Prostate gland (tissue), 2 donors: ENCODE data around the gene GINS2. TPM values are rescaled to one million over a fixed set of nuclear protein-coding genes. Genes with fewer than 3 reads are reported as not detected.
A peak's percentile ranks its signal among the peaks of the same experiment; 100 is the strongest.

Source experiments
- DNase-seq: peaks from one replicate; pipeline ENCODE4 v3.0.0-alpha.2; 2019; ENCODE audit warnings: low spot score
- H3K27ac ChIP-seq, 2 donors: fragments of 200-600 bp; sonication (generic); 2 replicates each; pipeline ENCODE4 v1.5.1; 2017 to 2019
- H3K27me3 ChIP-seq: fragments of 200-600 bp; sonication (generic); replicated peaks from 2 replicates; pipeline ENCODE4 v1.5.1; 2019; ENCODE audit not compliant: insufficient read depth
- H3K36me3 ChIP-seq, 2 donors: fragments of 200-600 bp; sonication (generic); 1 replicate in 1 of 2; 2 replicates in 1 of 2; pipeline versions ENCODE4 v1.5.1 to v1.8.1; 2017 to 2019
- H3K4me1 ChIP-seq: fragments of 200-600 bp; sonication (generic); replicated peaks from 2 replicates; pipeline ENCODE4 v1.5.1; 2019
- H3K4me3 ChIP-seq, 2 donors: fragments of 200-600 bp; sonication (generic); 2 replicates each; pipeline ENCODE4 v1.5.1; 2017 to 2019
- H3K9me3 ChIP-seq: fragments of 200-600 bp; sonication (generic); 2 replicates; pipeline ENCODE4 v1.5.1; 2017
- POLR2A ChIP-seq: fragments of 450-650 bp; IDR thresholded peaks from one replicate; pipeline ENCODE4 v1.6.1; 2016; ENCODE audit warnings: antibody characterized with exemption, mild to moderate bottlenecking
- POLR2AphosphoS5 ChIP-seq: sonication (generic); formaldehyde crosslinking; IDR thresholded peaks from one replicate; pipeline ENCODE4 v1.6.1; 2017; ENCODE audit warnings: antibody characterized with exemption
- WGBS: methylation state at CpG from one replicate; pipeline ENCODE4 v1.1.5; 2018; 5-methylcytosine and 5-hydroxymethylcytosine counted together
- intact Hi-C: fragments of 100-400 bp; cut with DNase I; formaldehyde crosslinking; loops from one replicate; pipeline ENCODE4 v1.14.2; 2022
- total RNA-seq, 2 donors: library from RNA; depleted of rRNA; stranded (reverse); fragments of >200 nt; gene quantifications; one replicate each; pipeline ENCODE4 v1.1.0, GENCODE V29; 2016
- TF ChIP-seq, protein P1 (sequence below), 4 experiments: fragments of 200-600 bp in 2 of 4; fragments of 450-650 bp in 2 of 4; sonication (generic) in 2 of 4; IDR thresholded peaks; 1 replicate in 3 of 4; 2 replicates in 1 of 4; pipeline ENCODE4 v1.5.1; 2016 to 2019; ENCODE audit warnings: antibody characterized with exemption in 4 of 4, mild to moderate bottlenecking in 2 of 4, moderate library complexity in 2 of 4

Gene GINS2
- total RNA-seq, 2 donors from 2014 or later = 4.5 to 6.2 TPM

GRCh38 chr16:85667261-85667660 lies 21.5 kb downstream of the GINS2 start:
- H3K36me3 ChIP-seq = peaks cover 3 to 40% of the 10 kb centered on the region in 2 donors
- 92% methylated on average over 9 of the region's 9 CpGs for WGBS
- H3K4me3 ChIP-seq = no peak overlapping the region
- no peaks in the 10 kb centered on the region for H3K9me3 ChIP-seq
- intact Hi-C loops = no loop called here
- no peaks in the 10 kb centered on the region for H3K27me3 ChIP-seq
- no peak for DNase-seq
- no peak overlapping the region for H3K27ac ChIP-seq
- TF ChIP-seq POLR2AphosphoS5 (no peak), POLR2A (no peak)
- TF ChIP-seq, protein P1, sequence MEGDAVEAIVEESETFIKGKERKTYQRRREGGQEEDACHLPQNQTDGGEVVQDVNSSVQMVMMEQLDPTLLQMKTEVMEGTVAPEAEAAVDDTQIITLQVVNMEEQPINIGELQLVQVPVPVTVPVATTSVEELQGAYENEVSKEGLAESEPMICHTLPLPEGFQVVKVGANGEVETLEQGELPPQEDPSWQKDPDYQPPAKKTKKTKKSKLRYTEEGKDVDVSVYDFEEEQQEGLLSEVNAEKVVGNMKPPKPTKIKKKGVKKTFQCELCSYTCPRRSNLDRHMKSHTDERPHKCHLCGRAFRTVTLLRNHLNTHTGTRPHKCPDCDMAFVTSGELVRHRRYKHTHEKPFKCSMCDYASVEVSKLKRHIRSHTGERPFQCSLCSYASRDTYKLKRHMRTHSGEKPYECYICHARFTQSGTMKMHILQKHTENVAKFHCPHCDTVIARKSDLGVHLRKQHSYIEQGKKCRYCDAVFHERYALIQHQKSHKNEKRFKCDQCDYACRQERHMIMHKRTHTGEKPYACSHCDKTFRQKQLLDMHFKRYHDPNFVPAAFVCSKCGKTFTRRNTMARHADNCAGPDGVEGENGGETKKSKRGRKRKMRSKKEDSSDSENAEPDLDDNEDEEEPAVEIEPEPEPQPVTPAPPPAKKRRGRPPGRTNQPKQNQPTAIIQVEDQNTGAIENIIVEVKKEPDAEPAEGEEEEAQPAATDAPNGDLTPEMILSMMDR (IDR thresholded peaks at IDR 0.05) = no peak
- H3K4me1 ChIP-seq = no peaks in the 10 kb centered on the region

DNA sequence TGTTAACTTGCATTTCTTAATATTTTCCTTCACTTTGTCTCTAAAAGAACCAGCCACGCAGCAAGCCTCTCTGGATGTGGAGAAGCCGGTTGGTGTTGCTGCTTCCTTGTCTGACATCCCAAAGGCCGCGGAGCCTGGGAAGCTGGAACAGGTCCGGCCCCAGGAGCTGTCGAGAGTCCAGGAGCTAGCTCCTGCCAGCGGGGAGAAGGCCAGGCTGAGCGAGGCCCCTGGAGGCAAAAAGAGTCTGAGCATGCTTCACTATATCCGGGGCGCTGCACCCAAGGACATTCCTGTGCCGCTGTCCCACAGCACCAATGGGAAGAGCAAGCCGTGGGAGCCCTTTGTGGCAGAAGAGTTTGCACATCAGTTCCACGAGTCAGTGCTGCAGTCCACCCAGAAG lies 22.8 kb downstream of the GINS2 start:
- H3K27ac ChIP-seq = no peak overlapping the region
- no peak for TF ChIP-seq POLR2AphosphoS5
- TF ChIP-seq, protein P1 (IDR thresholded peaks at IDR 0.05) = no peak
- TF ChIP-seq POLR2A = no peak

DNA sequence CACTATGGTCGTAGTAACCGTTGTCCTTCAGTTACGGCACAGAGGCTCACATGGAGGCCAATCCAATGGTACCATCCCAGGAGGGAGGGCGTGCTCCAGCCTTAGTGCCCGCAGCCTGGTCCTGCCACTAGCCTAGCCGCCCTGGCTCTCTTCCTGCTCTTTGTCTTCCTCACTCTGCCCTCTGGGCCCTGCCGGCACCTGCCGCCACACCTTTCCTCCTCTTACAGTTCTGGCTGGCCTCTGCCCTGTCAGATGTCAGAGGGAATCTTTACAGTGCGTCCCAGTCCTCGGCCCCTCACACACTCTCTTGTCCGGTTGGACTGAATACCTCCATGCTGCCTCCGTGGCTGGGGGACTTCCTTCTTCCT lies 23.4 kb downstream of the GINS2 start:
- peaks cover 3 to 32% of the 10 kb centered on the region in 2 donors for H3K36me3 ChIP-seq
- no peaks in the 10 kb centered on the region for H3K27me3 ChIP-seq
- no peak for DNase-seq
- no peaks in the 10 kb centered on the region for H3K9me3 ChIP-seq
- intact Hi-C loops = no loop called here
- H3K4me3 ChIP-seq = no peak overlapping the region
- no peaks in the 10 kb centered on the region for H3K4me1 ChIP-seq
- no peak overlapping the region for H3K27ac ChIP-seq
- 91% methylated on average over 12 of the region's 12 CpGs for WGBS
- no peak for TF ChIP-seq POLR2A
- TF ChIP-seq POLR2AphosphoS5 = no peak
- TF ChIP-seq, protein P1 (IDR thresholded peaks at IDR 0.05) = no peak

More for the DNA sequence above, 22.8 kb downstream of the GINS2 start:
- intact Hi-C loops = no loop called here
- H3K4me3 ChIP-seq = no peak overlapping the region
- no peaks in the 10 kb centered on the region for H3K4me1 ChIP-seq
- H3K9me3 ChIP-seq = no peaks in the 10 kb centered on the region
- peaks cover 3 to 32% of the 10 kb centered on the region in 2 donors for H3K36me3 ChIP-seq
- H3K27me3 ChIP-seq = no peaks in the 10 kb centered on the region
- 43% methylated on average over 13 of the region's 13 CpGs for WGBS
- no peak for DNase-seq

DNA sequence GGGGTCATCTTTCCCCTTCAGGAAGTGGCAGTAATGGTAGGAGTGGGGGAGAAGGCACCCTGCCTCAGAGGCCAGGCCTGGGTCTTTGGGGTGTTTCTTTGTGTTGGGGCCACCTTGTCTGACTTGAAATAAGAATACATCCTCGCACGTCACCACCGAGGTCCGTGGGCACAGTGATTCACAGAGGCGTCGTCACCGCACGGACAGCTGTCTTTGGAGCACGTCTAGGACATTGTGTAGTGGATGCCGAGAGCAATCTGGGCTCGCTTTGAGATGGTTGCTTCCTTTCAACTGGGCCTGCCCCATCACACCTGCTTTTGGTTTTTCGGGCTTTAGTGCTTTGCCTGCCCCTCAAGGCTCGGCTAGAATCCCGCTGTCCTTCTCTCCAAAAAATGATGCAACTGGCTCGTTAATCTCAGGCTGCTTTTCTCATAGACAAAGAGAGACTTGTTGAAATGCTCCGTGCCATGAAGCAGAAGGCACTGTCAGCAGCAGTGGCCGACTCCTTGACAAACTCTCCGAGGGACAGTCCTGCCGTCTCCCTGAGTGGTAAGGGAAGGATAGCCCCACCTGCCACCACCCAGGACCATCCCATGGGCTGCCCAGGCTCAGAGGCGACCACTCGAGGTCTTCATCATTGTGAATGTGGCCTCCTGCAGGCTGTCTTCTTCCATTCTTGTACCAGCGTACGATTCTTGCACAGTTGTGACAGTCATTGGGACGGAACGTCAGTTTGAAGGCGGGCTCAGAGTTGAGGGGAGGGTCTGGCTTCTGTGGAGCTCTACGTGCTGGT lies 24.0 kb downstream of the GINS2 start:
- H3K4me1 ChIP-seq = peaks cover 4% of the 10 kb centered on the region
- no peaks in the 10 kb centered on the region for H3K9me3 ChIP-seq
- no peak overlapping the region for H3K4me3 ChIP-seq
- intact Hi-C loops = no loop called here
- H3K36me3 ChIP-seq = peaks cover 3 to 32% of the 10 kb centered on the region in 2 donors
- no peak overlapping the region for H3K27ac ChIP-seq
- 84% methylated on average over 27 of the region's 27 CpGs for WGBS
- DNase-seq = no peak
- H3K27me3 ChIP-seq = no peaks in the 10 kb centered on the region
- TF ChIP-seq, protein P1 (IDR thresholded peaks at IDR 0.05) = no peak
- TF ChIP-seq POLR2A = no peak
- no peak for TF ChIP-seq POLR2AphosphoS5

- no peak for DNase-seq
- H3K27ac ChIP-seq = no peak overlapping the region
- H3K9me3 ChIP-seq = no peaks in the 10 kb centered on the region
- intact Hi-C loops = no loop called here
- WGBS = 44% methylated on average over 12 of the region's 12 CpGs
- peaks cover 3 to 32% of the 10 kb centered on the region in 2 donors for H3K36me3 ChIP-seq
- H3K4me3 ChIP-seq = no peak overlapping the region
- H3K27me3 ChIP-seq = no peaks in the 10 kb centered on the region
- peak; percentile 9 for TF ChIP-seq POLR2AphosphoS5
- TF ChIP-seq, protein P1 (IDR thresholded peaks at IDR 0.05) = no peak
- peaks cover 11% of the 10 kb centered on the region for H3K4me1 ChIP-seq
Observed at GRCh38 chr16:85663891-85664321, 24.8 kb downstream of the GINS2 start.
